ENCODE results near the gene NUMA1.

Gene NUMA1

DNA sequence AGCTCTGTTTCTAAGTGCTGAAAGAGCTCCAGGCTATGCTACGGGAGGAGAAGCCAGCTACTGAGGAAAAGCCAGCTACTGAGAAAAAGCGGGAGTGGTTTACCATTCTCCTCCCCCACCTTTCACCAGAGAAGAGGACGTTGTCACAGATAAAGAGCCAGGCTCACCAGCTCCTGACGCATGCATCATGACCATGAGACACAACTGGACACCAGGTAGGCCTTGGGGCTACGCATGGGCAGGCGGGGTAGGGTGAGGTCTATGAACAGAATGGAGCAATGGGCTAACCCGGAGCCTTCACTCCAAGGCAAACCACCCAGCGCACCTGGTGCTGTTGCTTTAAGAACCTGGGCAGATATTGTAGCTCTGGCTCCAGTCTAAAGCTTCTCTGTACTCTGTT lies 80.5 kb downstream of the NUMA1 start:
- no peak for DNase-seq

DNA sequence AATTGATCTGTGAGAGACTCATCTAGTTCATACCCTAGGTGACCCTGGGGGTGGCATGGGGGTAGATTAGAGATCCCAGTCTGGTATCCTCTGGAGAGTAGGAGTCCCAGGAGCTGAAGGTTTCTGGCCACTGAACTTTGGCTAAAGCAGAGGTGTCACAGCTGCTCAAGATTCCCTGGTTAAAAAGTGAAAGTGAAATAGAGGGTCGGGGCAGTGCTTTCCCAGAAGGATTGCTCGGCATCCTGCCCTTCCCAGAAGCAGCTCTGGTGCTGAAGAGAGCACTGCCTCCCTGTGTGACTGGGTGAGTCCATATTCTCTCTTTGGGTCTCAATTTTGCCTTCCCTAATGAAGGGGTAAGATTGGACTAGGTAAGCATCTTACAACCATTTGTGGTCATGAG lies 81.0 kb downstream of the NUMA1 start:
- peak; percentile 19 for DNase-seq

DNA sequence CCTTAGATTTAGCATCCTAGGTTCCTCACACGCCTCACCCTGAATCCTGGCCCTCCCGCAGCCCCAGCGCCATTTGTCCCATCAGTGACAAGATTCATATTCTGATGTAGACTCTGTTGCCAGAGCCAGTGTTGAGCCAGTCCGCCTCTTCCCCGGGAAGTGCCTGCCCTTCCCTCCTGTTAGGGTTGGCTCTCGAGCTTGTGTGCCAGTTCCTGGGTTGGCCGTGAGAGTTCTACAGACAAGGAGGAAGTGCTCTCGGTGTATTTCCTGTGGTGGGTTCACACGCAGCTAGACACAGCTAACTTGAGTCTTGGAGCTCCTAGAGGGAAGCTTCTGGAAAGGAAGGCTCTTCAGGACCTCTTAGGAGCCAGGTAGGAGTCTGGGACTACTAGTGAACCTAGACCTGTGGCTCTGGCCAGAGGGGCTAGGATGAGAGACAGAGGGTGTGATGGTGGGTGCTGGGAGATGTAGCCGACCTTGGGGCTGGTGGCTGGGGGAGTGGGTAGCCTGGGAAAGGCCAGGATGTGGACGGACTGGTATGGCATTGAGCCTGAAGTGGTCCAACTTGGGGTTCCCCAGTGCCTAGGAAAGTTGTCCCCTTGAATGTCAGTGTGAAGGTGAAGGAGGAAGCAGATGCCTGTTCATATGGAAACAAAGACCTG lies 81.6 kb downstream of the NUMA1 start, which contains the start of gene IL18BP:
TSS of gene IL18BP (plus strand) at position 261 of the 662 bp plus-strand sequence. CDS start 1,076 bp downstream, outside the sequence.
- no peak for DNase-seq

DNA sequence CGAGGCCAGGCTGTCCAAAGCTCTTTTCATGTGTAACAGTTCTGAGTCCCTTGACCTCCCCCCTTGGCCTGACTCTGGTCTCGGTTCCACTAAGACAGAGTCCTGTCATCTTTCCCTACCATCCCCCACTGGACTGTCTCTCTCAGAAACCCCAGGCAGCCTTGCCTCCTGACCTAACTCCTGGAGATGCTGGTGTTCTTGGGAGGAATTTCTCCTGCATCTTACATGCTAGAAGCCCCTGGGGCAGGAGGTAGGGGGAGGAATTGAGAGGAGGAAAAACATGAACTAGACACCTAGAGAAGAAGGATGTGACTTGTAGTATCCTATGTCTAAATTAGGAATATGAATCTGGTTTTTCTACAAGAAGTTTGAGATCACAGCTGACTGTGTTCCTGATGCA lies 82.3 kb downstream of the NUMA1 start:
- DNase-seq, result no peak

DNA sequence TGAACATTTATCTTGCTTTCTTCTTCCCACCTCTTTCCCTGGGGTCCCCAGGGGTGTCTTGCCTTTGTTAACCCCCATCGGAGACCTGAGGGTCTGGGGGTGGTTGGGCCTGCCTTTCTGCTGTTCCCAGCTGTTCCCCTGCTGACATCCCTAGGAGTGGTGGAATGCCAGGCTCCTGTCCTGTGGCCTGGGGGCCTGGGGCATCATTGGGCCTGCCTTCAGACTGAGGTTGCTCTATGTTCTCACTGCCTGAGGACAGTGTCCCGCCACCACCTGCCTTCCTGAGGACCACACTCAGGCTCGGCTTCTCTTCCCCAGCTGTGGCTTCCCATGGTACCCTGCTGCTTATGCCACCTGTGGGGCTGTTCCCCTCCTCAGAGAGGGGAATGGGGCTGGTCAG lies 82.7 kb downstream of the NUMA1 start:
- DNase-seq, result no peak

DNA sequence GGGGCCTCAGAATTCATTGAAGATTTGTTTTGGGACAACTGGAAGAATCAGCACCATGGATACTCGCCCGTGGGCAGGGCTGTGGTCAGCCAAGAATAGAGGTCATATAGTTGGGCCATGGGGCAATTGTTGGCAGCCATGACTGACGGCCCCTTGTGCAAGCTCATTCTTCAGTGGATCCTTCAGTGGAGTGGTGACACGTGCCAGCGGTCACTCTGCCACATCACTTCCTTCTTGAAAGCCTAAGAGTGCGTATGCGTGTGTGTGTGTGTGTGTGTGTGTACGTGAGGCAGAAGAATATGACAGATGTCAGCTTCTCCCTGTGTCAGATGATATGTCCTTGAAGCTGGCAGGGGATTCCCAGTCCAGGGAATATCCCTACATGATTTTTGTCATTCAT lies 83.4 kb downstream of the NUMA1 start:
- no peak for DNase-seq

DNA sequence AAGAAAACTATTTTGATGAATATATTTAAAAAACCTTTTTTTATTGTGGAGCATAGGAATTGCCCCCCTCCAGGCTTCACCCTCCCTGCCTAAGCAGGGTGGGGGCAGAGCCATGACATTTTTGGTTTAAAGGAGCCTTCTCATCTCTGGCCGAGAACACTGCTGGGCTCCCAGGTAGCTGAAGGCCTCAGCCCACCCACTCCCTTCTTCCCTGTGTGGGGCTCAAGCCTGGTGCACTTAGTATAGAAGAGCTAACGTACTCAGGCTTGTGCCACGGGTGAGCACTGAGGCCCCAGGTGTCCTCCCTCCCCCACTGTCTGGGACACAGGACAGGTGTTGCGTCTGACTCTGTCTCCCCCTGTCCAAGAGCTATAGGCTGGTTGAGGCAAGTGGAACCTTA lies 83.8 kb downstream of the NUMA1 start:
- DNase-seq, result no peak

DNA sequence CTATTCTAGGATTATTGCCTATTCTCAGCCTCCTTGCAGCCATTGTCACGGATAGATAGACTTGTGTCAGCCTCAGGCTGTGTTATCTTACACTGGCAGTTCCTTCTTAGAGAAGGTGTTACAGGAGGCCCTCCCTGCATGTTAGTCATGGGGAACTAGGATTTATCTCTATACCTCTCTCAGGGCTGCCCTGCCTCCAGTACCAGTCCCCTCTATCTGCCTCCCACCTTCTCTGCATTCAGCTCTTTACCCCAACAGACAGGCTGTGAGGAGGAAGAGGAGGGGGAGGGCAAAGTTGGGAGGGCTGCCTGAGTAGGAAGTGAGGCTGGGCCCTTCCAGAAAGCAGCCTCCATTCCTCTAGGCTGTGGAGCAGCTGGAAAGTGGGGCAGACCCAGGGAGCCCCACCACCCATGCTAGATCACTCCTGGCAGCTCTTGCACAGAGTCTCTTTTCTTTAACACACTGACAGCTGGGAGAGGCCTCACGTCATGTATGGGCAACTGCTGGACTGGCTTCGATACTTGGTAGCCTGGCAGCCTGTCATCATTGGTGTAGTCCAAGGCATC lies 84.5 kb downstream of the NUMA1 start:
- no peak for DNase-seq

DNA sequence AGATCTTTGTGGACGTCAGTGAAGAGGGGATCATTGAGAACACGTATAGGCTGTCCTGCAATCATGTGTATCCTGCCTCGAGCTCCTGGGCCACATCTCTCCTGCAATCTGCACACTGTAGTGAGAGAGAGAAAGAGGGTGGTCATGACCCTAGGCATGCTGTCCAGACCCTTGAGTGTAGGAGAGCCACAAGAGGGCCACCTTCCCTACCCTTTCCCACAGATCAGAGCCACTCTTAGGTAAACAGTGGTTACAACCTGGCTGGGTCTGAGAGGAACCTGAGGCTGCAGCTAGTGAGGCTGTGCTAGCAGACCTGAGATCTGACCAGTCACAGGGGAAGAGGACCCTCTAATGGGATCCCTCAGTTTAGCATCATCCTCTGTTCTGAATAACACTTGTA lies 85.6 kb downstream of the NUMA1 start:
- DNase-seq, result no peak

DNA sequence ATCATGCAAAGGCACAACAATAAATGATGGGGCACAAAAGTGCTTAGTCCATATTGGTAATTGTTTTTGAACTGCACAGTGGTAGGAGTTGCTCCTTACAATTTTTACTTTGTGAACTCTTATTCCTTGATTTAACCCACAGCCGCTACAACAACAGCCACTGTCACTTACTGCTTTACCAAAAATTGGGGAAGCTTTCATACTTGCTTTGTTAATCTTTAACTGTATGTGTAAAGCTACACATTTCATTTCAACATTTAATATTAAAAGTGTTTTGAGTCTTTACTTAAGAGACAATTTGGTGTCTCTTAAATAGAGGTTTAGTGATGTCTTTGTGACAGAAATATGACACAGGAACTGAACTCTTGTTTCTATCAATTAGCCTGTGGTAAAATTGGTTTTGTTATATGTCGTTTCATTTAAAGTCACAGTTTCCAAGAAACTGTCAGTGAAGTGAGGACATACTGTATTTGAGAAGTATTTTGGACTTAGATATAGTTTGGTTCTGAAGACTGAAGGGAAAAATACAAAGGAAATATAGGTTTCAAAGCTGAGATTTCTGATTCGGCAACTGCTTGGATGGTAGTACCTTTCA lies 88.1 kb downstream of the NUMA1 start:
- no peak for DNase-seq

DNA sequence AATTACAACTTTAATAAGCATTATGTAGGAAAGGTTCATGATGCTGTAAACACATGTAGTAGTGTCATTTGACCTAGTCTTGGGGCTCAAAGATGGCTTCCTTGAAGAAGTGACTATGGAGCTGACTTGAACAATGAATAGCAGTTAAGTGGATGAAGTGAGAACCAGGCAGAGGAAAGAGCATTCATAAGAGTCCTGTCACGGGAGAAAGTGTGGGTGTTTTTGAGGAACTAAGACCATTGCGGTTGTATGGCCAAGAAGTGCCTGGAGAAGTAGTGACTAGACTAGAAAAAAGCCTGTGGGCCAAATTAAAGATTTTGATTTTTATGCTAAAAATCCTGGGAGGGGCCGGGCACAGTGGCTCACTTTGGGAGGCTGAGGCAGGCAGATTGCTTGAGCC lies 88.8 kb downstream of the NUMA1 start:
- DNase-seq, result no peak

DNA sequence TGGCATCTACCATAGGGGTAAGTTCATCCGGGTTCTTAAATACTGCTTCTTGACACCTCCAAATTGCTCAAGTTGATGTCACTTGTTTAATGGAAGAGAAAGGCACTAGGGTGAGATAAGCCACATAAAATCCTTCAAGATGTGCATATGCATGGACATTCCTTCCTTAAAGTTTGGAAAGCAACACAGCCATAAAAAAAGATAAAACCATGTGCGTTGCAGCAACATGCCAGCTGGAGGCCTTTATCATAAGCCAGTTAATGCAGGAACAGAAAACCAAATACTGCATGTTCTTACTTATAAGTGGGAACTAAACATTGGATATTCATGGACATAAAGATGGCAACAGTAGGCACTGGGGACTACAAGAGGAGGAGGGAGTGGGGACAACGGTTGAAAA lies 89.6 kb downstream of the NUMA1 start:
- DNase-seq, result no peak

DNA sequence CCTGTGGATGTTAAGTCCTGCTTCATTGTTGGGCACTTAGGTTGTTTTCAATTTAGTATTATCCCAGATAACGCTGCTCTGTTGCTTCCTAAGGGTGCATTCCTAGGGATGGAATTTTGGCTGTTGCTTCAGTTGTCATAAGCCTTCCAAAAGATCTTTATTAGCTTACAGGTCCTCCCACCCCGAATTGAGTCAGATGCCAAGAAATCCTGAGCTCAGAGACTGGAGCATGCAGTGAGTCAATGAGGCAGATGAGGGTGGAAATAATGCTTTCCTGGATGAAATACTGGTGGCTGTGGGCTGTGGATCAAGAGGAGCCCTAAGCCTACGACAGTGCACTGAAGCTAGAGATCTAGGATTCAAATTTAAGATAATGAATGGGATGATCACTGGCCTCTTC lies 92.3 kb downstream of the NUMA1 start:
- peak; percentile 91 for DNase-seq

DNA sequence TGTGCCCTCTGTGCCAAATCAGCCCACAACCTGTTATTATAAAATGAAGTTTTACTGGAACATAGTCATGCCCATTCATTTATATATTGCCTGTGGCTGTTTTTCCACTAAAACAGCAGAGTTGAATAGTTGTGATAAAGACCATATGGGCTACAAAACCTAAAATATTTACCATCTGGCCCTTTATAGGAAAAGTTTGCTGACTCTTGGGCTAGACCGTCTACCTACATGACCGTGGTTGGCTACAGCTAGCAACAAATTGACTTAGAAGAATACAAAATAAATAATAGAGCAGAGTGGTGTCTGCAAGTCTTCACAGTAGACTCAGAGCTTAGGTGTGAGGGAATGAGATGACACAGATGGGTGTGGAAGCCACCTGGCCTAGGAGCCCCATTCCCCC lies 92.8 kb downstream of the NUMA1 start:
- no peak for DNase-seq

DNA sequence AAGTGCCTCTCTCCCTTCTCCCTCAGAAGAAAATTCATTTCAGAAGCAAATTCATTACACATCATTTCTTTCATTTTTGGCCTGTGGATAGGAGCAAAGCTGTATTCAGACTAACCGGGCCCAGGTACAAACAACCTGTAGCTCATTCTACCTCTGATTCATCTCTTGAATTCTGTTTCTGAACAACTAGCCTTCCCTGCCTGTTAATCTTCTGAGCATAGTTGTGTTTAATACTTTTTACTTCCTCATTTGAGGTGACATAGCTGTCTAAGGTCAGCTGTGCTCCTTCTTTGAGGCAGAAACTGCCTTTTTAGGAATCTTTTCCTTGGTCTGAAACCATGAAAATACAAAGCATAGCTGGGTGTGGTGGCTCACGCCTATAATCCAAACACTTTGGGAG lies 94.2 kb downstream of the NUMA1 start:
- no peak for DNase-seq

DNA sequence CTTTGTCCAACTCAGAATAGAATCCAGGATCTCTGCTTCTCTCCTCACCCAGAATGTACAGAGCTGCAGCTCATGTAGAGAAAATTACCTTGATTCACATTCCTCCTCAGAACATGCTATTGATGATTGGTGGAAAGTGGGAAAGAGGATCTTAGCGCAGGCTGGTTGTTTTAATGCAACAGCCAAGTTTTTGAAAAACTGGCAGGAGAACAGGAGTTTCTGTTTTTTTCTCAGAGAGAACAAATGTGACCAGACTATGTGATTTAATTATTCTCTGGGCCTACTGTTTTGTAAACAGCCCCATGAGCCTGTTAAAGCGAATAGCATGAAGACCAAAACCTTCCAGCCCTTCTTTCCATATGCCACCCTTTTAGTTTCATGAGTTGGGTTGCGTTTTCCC lies 100.7 kb downstream of the NUMA1 start:
- no peak for DNase-seq

DNA sequence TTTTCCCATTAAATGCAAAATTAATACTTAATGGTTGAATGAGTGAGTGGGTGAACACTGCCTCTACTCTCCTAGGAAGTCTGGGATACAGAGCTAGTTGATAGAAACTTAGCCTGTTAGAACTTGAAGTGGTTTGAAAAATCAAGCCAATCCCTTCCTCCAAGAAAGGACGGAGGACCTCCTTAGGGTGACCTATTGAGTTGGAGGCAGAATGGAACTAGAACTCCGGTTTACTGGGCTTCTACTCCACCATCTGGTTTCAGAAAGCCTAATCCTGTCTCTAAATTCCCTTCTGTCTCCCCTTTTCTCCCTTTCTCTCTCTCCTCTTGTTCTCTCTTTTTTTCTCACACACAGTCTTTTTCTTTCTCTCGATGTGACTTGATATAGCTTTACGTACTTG lies 101.2 kb downstream of the NUMA1 start:
- DNase-seq, result no peak

DNA sequence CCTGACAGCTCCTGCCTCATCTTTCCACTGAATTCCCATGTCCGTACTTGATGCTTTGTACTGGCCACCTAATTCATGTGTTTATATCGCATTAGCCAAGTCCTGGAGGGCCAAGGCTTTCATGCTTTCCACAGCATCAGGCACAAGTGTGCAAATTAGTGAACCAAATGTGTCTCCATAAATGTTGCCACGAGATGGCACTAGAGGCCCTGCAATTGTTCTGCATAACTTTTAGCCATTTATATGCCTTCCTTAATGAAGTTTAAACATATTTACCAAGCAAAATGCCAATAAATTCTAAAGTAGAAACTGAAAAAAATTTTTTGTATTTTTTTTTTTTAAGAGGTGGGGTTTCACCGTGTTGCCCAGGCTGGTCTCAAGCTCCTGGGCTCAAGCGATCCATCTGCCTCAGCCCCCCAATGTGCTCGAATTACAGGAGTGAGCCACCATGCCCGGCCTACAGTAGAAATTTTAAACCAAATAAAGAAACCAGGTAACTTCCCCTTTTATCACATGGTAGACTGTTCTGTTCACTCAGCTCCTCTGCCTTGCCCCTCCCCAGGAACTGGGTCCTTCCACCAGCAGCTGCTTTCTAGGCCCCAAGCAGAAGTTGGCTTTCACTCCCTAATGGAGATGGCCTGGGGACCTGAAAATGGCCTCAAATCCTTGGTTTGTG lies 102.5 kb downstream of the NUMA1 start:
- DNase-seq, result peak; percentile 45

DNA sequence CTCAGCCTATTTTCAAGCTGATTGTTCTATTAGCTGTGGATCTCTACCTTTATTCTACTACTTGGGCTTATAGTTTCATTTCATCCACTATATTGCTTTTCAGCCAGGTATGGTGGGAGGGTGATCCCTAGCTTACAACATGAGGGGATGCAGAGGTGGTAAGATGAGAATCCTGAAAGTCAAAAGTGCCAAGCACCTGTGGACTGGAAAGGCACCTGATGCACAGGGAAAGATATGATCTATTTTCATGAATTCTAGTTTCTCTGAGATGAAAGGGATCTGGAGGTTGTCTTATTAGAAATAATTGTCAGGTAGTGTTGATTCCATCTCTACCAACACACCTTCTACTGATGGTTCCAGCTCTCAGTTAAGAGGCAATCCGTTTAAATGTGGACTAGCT lies 103.3 kb downstream of the NUMA1 start:
- no peak for DNase-seq

DNA sequence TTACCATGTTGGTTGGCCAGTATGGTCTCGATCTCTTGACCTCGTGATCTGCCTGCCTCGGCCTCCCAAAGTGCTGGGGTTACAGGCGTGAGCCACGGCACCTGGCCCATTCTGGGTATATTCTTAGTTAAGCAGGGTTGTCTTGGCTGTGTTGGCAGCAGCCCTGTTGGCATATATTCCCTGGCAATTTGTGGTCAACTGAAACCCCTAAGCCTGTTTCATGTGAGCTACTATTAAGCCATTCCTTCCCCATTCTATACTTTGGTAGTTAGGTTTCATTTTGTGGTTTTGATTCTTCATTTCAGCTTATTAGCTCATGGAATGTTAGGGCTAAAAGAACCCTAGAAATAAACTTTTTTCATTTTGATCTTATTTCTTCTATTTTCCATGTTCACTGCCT lies 103.8 kb downstream of the NUMA1 start:
- DNase-seq, result no peak

DNA sequence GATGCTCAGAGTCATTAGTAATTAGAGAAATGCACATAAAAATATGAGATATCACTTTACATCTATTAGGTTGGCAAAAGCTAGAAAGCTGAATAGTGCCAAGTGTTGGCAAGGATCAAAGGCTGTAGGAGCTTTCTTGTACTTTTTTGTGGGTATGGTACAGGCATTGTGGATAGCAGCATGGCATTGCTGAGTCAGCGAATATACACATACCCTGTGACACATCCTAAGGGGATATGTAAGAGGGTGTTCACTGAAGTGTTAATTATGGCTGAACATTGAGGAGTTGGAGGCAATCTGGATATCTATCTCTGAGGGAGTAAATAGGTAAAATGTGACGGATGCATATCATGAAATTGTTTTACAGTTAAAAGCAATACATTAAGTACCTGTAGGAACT lies 108.7 kb downstream of the NUMA1 start:
- no peak for DNase-seq

DNA sequence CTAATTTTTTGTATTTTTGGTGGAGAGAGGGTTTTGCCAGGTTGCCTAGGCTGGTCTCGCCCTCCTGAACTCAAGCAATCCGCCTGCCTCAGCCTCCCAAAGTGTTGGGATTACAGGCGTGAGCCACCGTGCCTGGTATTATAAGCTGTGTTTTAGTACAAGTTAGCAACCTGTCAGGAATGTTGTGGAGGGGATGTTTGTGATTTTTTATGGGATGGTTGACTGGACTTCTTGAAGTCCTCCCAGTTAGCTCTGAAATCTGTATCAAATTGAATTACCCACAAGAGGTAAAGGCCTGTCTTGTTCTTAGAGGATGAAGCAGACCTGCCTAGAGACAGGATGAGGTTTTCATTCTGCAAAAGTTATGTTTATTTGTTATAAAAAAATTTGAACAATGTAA lies 115.7 kb downstream of the NUMA1 start:
- DNase-seq, result no peak

DNA sequence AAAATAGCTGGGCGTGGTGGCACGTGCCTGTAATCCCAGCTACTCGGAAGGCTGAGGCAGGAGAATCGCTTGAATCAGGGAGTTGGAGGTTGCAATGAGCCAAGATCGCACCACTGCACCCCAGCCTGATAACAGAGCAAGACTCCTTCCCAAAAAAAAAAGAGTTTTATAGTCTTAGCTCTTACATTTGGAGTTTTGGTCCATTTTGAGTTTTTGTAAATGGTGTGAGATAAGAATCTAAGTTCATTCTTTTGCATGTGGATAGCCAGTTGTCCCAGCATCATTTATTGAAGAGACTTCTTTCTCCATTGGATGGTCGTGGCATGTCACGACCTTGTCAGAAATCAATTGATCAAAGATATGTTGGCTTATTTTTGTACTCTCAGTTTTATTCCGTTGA lies 116.9 kb downstream of the NUMA1 start:
- no peak for DNase-seq

DNA sequence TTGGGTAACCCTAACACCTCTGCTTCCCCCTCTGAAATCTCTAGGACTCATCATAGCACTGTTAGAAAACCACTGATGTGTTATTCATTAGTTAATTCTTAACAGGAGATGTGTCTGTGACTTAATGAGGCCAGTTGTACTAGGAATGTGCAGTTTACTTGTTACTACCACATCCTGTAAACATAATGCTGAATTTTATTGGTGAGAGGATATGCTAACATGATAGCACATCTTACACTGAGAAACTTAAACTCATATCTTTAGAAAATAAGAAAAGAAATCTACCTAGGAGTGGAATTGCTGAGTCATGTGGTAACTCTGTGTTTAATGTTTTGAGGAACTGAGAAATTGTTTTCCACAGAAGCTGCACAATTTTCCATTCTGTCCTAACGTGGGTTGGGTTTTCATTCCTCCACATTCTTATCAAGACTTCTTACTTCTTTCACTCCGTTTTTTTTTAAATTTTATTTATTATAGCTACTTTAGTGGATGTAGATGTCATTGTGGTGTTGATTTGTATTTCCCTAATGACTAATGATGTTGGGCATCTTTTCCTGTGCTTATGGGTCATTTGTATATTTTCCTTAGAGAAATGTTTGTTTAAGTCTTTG lies 117.8 kb downstream of the NUMA1 start:
- DNase-seq, result no peak
